WTC11 (cell line): ENCODE results near the gene PGAM1.

Experiments used
- CTCF ChIP-seq: fragments of 200-600 bp; IDR thresholded peaks from 2 replicates; pipeline ENCODE4 v1.8.0; 2022; ENCODE audit warnings: antibody characterized with exemption
- KAT7 ChIP-seq: sonication (generic); formaldehyde crosslinking; IDR thresholded peaks from 2 replicates; pipeline ENCODE4 v1.8.1; 2023; ENCODE audit warnings: missing genetic modification reagents, mild to moderate bottlenecking, borderline replicate concordance
- TCF7 ChIP-seq: sonication (generic); formaldehyde crosslinking; IDR thresholded peaks from 2 replicates; pipeline ENCODE4 v1.8.0; 2022; ENCODE audit warnings: mild to moderate bottlenecking, low read depth, missing genetic modification reagents, moderate library complexity
- TEAD4 ChIP-seq: sonication (generic); formaldehyde crosslinking; IDR thresholded peaks from 2 replicates; pipeline ENCODE4 v1.8.0; 2022; ENCODE audit warnings: mild to moderate bottlenecking, missing genetic modification reagents
- ZBTB21 ChIP-seq: sonication (generic); formaldehyde crosslinking; IDR thresholded peaks from 2 replicates; pipeline ENCODE4 v1.8.1; 2023; ENCODE audit warnings: mild to moderate bottlenecking, missing genetic modification reagents, borderline replicate concordance

GRCh38 chr10:97459933-97460332 lies 33.9 kb downstream of the PGAM1 start:
- TF ChIP-seq CTCF: no peak
- TF ChIP-seq KAT7 (CRISPR knock-in tag): no peak
- TF ChIP-seq ZBTB21 (CRISPR knock-in tag): no peak
- TF ChIP-seq TCF7 (CRISPR knock-in tag): no peak
- no peak for TF ChIP-seq TEAD4 (CRISPR knock-in tag)
